Measurements from ENCODE around the gene HOXB3.
"Not testable (repeated sequence)": the region's sequence is repeated elsewhere in the genome, so short reads cannot be mapped to it uniquely, and the experiment has no call there.

HOXB3 gene

GRCh38 chr17:48547808-48548522 lies 42.1 kb downstream of the HOXB3 start:
- no peak for DNase-seq

- DNase-seq = no peak
These were observed 42.9 kb downstream of the HOXB3 start for GRCh38 chr17:48546924-48547807.

- DNase-seq = no peak
These were observed 43.7 kb downstream of the HOXB3 start for GRCh38 chr17:48546137-48546923.

- DNase-seq = no peak
These were observed 44.5 kb downstream of the HOXB3 start for GRCh38 chr17:48545539-48545938.

GRCh38 chr17:48545022-48545375 lies 45.0 kb downstream of the HOXB3 start, which contains the start of gene HOXB2:
HOXB2 (minus strand) TSS chr17:48545109; CDS start chr17:48544911, 198 bp downstream.
- DNase-seq = no peak

- DNase-seq = no peak
These were observed 45.6 kb downstream of the HOXB3 start for GRCh38 chr17:48544349-48545021.

GRCh38 chr17:48543854-48544348 lies 46.1 kb downstream of the HOXB3 start:
- DNase-seq = no peak

- DNase-seq = no peak
These were observed 46.8 kb downstream of the HOXB3 start for GRCh38 chr17:48543107-48543853.

- DNase-seq = no peak
These were observed 47.3 kb downstream of the HOXB3 start for GRCh38 chr17:48542698-48543106.

GRCh38 chr17:48542114-48542656 lies 47.9 kb downstream of the HOXB3 start:
- no peak for DNase-seq

GRCh38 chr17:48541577-48542113 lies 48.4 kb downstream of the HOXB3 start:
- DNase-seq = no peak

GRCh38 chr17:48541036-48541576 lies 48.9 kb downstream of the HOXB3 start:
- no peak for DNase-seq

- DNase-seq = no peak
These were observed 49.8 kb downstream of the HOXB3 start for GRCh38 chr17:48540213-48540612.

GRCh38 chr17:48539177-48539576 lies 50.9 kb downstream of the HOXB3 start:
- DNase-seq = no peak

GRCh38 chr17:48537316-48537715 lies 52.7 kb downstream of the HOXB3 start:
- DNase-seq = no peak

- DNase-seq = not testable (repeated sequence)
These were observed 54.1 kb downstream of the HOXB3 start for GRCh38 chr17:48535793-48536559.

GRCh38 chr17:48532261-48532660 lies 57.8 kb downstream of the HOXB3 start:
- DNase-seq = no peak

- DNase-seq = no peak
These were observed 59.2 kb downstream of the HOXB3 start, which contains the start of gene HOXB1 for GRCh38 chr17:48530887-48531272. HOXB1 (minus strand) TSS chr17:48531011; CDS start chr17:48530904, 107 bp downstream.
